ENCODE measurements around the gene PPARG.

The PPARG gene

DNA sequence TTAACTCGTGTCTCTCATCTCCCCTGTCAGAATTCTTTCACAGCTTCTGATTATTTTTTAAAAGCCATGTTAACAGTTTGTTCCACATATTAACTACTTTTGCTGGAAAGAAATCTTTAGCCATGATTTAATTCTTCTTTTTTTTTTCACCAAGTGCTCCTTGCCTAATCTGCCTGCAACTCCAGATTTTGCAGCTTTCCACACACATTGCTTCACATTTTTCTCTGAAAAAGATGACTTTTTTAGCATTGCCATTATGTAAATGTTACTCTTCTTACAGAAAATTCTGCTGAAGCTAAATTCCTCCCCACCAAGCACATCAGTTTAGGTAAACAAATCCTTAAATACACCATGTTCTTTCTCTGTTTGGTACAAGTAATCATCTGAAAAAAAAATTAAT, 23.4 kb upstream of the PPARG start:
- POLR2A ChIA-PET, result no interaction called here
- DNase-seq (ENCODE audit: extremely low spot score), result no peak
- TF ChIP-seq FOXK2 (IDR thresholded peaks at IDR 0.05) (no peak), SUZ12 (IDR thresholded peaks at IDR 0.05) (no peak), ARNT (IDR thresholded peaks at IDR 0.05) (no peak), FOXA1 (IDR thresholded peaks at IDR 0.05) (no peak), BHLHE40 (IDR thresholded peaks at IDR 0.05; ENCODE audit: borderline replicate concordance) (no peak), ELF4 (IDR thresholded peaks at IDR 0.05) (no peak), CTBP1 (IDR thresholded peaks at IDR 0.05; ENCODE audit: borderline replicate concordance) (no peak), SP1 (IDR thresholded peaks at IDR 0.05) (no peak), FOXM1 (IDR thresholded peaks at IDR 0.05; ENCODE audit: borderline replicate concordance) (no peak), L3MBTL2 (conservative IDR thresholded peaks at IDR 0.05) (no peak), TARDBP (IDR thresholded peaks at IDR 0.05) (no peak), HDGF (IDR thresholded peaks at IDR 0.05; ENCODE audit: borderline replicate concordance) (no peak)
- TF ChIP-seq, protein P1, sequence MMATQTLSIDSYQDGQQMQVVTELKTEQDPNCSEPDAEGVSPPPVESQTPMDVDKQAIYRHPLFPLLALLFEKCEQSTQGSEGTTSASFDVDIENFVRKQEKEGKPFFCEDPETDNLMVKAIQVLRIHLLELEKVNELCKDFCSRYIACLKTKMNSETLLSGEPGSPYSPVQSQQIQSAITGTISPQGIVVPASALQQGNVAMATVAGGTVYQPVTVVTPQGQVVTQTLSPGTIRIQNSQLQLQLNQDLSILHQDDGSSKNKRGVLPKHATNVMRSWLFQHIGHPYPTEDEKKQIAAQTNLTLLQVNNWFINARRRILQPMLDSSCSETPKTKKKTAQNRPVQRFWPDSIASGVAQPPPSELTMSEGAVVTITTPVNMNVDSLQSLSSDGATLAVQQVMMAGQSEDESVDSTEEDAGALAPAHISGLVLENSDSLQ (IDR thresholded peaks at IDR 0.05), result no peak
- CTCF ChIA-PET, result no interaction called here

DNA sequence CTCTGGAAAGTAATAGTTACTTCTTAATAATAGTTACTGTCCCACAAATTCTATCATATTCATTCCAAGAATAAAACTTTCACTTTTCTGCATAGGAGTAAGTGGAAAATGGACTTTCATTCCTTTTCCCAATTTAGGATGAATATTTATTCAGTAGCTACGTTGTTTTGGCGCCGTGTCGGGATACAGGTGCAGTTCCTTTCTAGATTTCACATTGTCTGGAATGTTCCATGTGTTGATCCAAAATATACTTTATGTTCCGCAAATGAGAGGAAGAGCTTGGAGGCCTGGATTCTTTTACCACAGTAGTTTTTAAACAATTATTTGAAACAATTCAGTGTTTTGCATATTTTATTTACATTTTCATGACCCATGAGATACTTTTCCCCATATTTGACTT, 22.8 kb upstream of the PPARG start:
- DNase-seq (ENCODE audit: extremely low spot score), result no peak
- ChIA-PET POLR2A (interaction anchor here (0.6 kb wide), 1 partner anchor 61 kb away, joined by 3 read pairs; no protein-coding TSS in a partner anchor), CTCF (no interaction called here)
- TF ChIP-seq FOXA1 (IDR thresholded peaks at IDR 0.05) (no peak), ARNT (IDR thresholded peaks at IDR 0.05) (no peak), CTBP1 (IDR thresholded peaks at IDR 0.05; ENCODE audit: borderline replicate concordance) (no peak), L3MBTL2 (conservative IDR thresholded peaks at IDR 0.05) (no peak), SP1 (IDR thresholded peaks at IDR 0.05) (no peak), ELF4 (IDR thresholded peaks at IDR 0.05) (no peak), LEF1 (IDR thresholded peaks at IDR 0.05; ENCODE audit: borderline replicate concordance) (no peak), BHLHE40 (IDR thresholded peaks at IDR 0.05; ENCODE audit: borderline replicate concordance) (no peak), HDGF (IDR thresholded peaks at IDR 0.05; ENCODE audit: borderline replicate concordance) (no peak), ZNF384 (IDR thresholded peaks at IDR 0.05) (no peak), FOXK2 (IDR thresholded peaks at IDR 0.05) (no peak), FOXM1 (IDR thresholded peaks at IDR 0.05; ENCODE audit: borderline replicate concordance) (no peak), TARDBP (IDR thresholded peaks at IDR 0.05) (no peak), NFRKB (IDR thresholded peaks at IDR 0.05) (no peak), SUZ12 (IDR thresholded peaks at IDR 0.05) (no peak)
- TF ChIP-seq, protein P1 (IDR thresholded peaks at IDR 0.05), result no peak

DNA sequence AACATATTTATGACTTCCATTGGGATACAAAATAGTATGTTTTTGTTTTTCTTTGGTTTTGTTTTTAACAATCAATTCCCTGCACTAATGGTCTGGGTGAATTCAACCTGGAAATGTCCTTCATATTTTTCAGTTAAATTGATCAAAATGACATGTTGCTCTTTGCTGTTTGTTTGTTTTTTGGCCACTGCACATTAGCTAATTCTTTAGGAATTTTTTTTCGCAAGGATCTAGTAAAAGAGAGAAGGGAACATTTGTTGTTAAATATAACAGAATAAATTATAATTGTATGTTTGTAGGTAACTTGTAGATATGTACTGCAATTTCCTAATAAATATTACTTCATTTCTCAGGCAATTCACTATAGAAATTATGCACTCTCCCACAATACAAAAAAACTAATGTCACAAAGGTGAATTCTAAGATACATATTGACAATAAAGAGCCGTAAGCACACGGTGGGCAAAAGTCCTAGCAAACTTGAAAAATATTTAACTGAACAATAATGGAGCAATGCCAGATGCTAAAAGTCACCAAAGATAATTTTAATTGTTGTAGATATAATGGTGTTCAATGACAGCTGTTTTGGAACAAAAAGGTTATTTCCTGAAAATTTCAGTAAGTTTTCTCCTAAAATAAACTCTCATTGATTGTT, 21.4 kb upstream of the PPARG start:
- ChIA-PET CTCF (no interaction called here), POLR2A (no interaction called here)
- no peak for DNase-seq (ENCODE audit: extremely low spot score)
- TF ChIP-seq BHLHE40 (IDR thresholded peaks at IDR 0.05; ENCODE audit: borderline replicate concordance), result no peak
- TF ChIP-seq ELF4 (IDR thresholded peaks at IDR 0.05), result no peak
- no peak for TF ChIP-seq L3MBTL2 (conservative IDR thresholded peaks at IDR 0.05)
- TF ChIP-seq, protein P1 (IDR thresholded peaks at IDR 0.05), result no peak
- TF ChIP-seq TARDBP (IDR thresholded peaks at IDR 0.05), result no peak
- no peak for TF ChIP-seq CTBP1 (IDR thresholded peaks at IDR 0.05; ENCODE audit: borderline replicate concordance)
- TF ChIP-seq ARNT (IDR thresholded peaks at IDR 0.05), result no peak
- TF ChIP-seq FOXM1 (IDR thresholded peaks at IDR 0.05; ENCODE audit: borderline replicate concordance), result no peak
- TF ChIP-seq SP1 (IDR thresholded peaks at IDR 0.05), result no peak
- no peak for TF ChIP-seq SUZ12 (IDR thresholded peaks at IDR 0.05)
- TF ChIP-seq HDGF (IDR thresholded peaks at IDR 0.05; ENCODE audit: borderline replicate concordance), result no peak
- no peak for TF ChIP-seq NFRKB (IDR thresholded peaks at IDR 0.05)
- TF ChIP-seq FOXA1 (IDR thresholded peaks at IDR 0.05), result no peak

DNA sequence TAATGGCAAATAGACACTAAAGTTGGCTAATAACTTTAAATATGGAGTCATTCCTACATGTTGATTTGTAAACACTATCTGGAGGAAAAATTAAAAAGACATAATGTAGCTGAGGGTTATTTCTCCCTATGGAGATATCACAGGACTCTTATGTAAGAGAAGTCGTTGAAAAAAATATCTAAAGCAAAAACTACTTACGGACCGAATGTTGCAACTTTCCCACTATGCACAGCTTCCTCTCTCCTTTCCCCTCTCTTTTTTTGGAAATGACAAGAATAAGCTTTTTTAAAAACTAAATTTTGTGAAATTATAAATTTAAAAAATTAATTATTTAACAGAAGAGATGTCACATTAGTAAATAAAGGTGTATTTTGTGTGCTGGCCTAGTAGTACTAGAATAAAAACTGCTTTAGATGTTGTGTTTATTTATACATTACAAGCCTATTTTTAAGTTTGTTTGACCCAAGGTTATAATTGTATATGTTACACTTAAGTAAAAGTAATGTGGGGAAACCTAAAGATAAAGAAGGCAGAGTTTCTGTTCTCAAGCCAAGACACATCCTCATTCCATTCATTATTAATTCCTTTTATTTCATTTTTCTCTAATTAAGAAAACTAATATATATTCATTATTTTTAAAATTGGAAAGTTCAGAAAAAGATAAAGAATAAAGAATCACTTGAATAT, 20.7 kb upstream of the PPARG start:
- TF ChIP-seq FOXM1 (IDR thresholded peaks at IDR 0.05; ENCODE audit: borderline replicate concordance) (no peak), NFRKB (IDR thresholded peaks at IDR 0.05) (no peak), FOXK2 (IDR thresholded peaks at IDR 0.05) (no peak), SUZ12 (IDR thresholded peaks at IDR 0.05) (no peak), ARNT (IDR thresholded peaks at IDR 0.05) (no peak), HDGF (IDR thresholded peaks at IDR 0.05; ENCODE audit: borderline replicate concordance) (no peak), BHLHE40 (IDR thresholded peaks at IDR 0.05; ENCODE audit: borderline replicate concordance) (no peak), ELF4 (IDR thresholded peaks at IDR 0.05) (no peak), TARDBP (IDR thresholded peaks at IDR 0.05) (no peak), FOXA1 (IDR thresholded peaks at IDR 0.05) (no peak), CTBP1 (IDR thresholded peaks at IDR 0.05; ENCODE audit: borderline replicate concordance) (no peak), LEF1 (IDR thresholded peaks at IDR 0.05; ENCODE audit: borderline replicate concordance) (no peak), SP1 (IDR thresholded peaks at IDR 0.05) (no peak), ZNF384 (IDR thresholded peaks at IDR 0.05) (no peak), L3MBTL2 (conservative IDR thresholded peaks at IDR 0.05) (no peak)
- TF ChIP-seq, protein P1 (IDR thresholded peaks at IDR 0.05), result no peak
- POLR2A ChIA-PET, result no interaction called here
- no peak for DNase-seq (ENCODE audit: extremely low spot score)
- CTCF ChIA-PET, result no interaction called here

DNA sequence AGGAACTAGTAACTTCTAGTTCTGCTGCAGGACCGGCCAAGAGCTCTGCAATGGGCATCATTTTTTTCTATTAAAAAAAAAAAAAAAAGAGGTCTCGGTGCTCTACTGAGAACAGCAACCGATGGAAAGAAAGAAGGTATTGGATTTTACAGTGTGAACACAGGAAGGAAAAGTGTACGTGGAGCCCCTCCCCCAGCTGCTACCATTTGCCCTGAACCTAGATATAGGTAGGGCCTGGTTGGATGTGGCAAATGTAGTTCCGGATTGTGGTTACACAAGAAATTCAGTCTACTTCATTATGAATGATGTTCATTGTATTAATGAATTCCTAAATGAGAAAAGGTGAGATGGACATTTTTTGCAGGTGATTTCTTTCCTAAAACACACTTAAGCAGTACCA, 17.9 kb upstream of the PPARG start:
- DNase-seq (ENCODE audit: extremely low spot score), result no peak
- ChIA-PET CTCF (interaction anchor here (0.7 kb wide), 1 partner anchor 15 kb away, joined by 4 read pairs; no protein-coding TSS in a partner anchor), POLR2A (interaction anchor here (0.8 kb wide), 1 partner anchor 10 kb away, joined by 3 read pairs; no protein-coding TSS in a partner anchor)
- TF ChIP-seq FOXM1 (IDR thresholded peaks at IDR 0.05; ENCODE audit: borderline replicate concordance) (no peak), FOXK2 (IDR thresholded peaks at IDR 0.05) (no peak), L3MBTL2 (conservative IDR thresholded peaks at IDR 0.05) (no peak), BHLHE40 (IDR thresholded peaks at IDR 0.05; ENCODE audit: borderline replicate concordance) (no peak), NFRKB (IDR thresholded peaks at IDR 0.05) (no peak), CTBP1 (IDR thresholded peaks at IDR 0.05; ENCODE audit: borderline replicate concordance) (no peak), SP1 (IDR thresholded peaks at IDR 0.05) (no peak), TARDBP (IDR thresholded peaks at IDR 0.05) (no peak), FOXA1 (IDR thresholded peaks at IDR 0.05) (no peak), ARNT (IDR thresholded peaks at IDR 0.05) (no peak), HDGF (IDR thresholded peaks at IDR 0.05; ENCODE audit: borderline replicate concordance) (no peak)

Measured in HEK293T (cell line).